HG02798 (cell line): ENCODE measurements around the gene ABO.
"Not testable (repeated sequence)": the region's sequence is repeated elsewhere in the genome, so short reads cannot be mapped to it uniquely, and the experiment has no call there.

Source experiments
- ATAC-seq: cut with Tn5 transposase; IDR thresholded peaks from one replicate; pipeline ENCODE4 v1.9.1; 2021; ENCODE audit warnings: mild to moderate bottlenecking; ENCODE audit not compliant: unreplicated experiment, poor library complexity

Gene ABO

GRCh38 chr9:133208171-133208879 is 66.7 kb downstream of the ABO start:
- not testable (repeated sequence) for ATAC-seq

DNA sequence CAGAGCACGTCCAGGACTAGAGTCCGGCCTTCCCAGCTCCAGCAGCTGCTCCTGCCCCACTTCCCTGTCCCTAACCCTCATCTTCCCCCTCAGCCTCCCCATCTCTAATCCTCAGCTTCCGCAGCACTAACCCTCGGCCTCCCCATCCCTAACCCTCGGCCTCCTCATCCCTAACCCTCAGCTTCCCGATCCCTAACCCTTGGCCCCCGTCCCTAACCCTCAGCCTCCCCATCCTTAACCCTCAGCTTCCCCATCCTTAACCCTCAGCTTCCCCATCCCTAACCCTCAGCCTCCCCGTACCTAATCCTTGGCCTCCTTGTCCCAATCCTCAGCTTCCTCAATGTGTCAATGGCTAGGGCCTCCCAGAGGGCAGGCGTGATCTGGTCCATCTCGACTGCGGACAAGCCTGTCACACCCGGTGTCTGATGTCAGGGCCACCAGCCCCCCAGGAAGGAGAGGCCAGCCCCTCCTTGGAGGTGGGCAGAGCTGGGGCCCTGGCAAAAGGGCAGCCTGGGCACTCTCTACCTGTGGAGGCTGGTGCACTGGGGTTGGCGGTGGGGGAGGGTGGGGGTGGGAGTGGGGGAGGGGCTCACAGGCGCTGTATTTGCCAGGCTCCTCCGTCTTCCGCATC is 67.3 kb downstream of the ABO start:
- ATAC-seq, result no peak

DNA sequence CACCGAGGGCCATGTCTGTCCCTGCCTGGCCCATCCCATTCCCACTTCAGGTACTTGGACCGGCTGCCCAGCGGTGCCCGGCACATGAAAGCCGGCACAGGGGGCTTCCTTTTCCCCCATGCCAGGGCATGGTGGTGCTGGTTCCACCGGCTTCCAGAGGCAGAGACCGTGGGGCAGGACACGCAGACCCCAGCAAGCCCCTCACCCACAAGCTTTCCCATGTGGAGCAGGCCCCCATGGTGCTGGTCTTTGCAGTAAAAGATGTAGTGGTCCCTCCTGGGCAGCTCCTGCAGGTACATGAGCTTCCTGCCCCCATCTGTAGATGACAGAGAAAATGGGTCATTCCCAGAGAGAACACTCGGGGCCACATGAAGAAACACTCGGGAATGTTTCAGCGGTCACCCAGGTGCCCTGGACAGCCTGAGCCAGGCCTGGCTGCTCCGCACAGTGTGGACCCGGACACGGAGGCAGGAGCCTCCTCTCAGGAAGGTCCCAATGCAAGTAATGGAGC is 67.9 kb downstream of the ABO start:
- no peak for ATAC-seq

GRCh38 chr9:133205996-133206931 is 68.7 kb downstream of the ABO start:
- ATAC-seq, result no peak

GRCh38 chr9:133205481-133205887 is 69.5 kb downstream of the ABO start:
- ATAC-seq, result not testable (repeated sequence)
